ENCODE data around the gene MAGEB10.
"Not testable (repeated sequence)": the region's sequence is repeated elsewhere in the genome, so short reads cannot be mapped to it uniquely, and the experiment has no call there.

Gene MAGEB10, protein sequence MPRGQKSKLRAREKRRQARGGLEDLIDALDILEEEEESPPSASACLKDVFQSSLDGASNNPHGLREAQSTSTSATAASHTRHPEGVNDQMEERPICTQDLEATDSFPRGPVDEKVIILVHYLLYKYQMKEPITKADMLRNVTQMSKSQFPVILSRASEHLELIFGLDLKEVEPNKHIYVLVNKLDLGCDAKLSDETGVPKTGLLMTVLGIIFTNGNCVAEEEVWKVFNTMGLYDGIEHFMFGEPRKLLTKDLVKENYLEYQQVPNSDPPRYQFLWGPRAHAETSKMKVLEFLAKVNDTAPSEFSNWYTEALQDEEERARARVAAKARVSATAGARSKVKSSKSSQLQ

DNA sequence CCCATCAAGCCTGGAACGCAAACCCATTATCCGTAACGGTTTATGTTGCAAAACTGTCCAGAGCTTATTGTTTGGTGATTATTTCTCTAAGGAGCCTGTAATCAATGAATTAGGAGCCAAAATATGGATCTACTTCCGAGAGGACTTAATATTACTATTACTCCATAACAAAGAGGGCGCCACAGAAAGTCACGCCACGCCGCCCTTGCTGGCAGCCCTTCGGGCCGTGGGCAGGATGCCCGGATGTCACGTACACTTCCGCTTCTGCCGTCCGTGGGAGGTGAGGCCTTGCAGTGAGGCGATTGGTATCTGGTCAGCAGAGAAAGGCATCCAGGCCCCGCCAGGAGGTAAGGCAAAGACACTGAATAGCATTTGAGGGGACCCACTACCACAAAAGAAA is at the start of gene MAGEB10:
MAGEB10 (plus strand) TSS at position 301 of the 400 bp plus-strand sequence. CDS start 13,317 bp downstream, outside the sequence.
- Mint-ChIP-seq H3K4me1 (ENCODE audit: low read depth) (no peaks in the 10 kb centered on the region), H3K36me3 (ENCODE audit: low read depth) (no peaks in the 10 kb centered on the region), H3K27ac (no peak within 1 kb of the TSS)

DNA sequence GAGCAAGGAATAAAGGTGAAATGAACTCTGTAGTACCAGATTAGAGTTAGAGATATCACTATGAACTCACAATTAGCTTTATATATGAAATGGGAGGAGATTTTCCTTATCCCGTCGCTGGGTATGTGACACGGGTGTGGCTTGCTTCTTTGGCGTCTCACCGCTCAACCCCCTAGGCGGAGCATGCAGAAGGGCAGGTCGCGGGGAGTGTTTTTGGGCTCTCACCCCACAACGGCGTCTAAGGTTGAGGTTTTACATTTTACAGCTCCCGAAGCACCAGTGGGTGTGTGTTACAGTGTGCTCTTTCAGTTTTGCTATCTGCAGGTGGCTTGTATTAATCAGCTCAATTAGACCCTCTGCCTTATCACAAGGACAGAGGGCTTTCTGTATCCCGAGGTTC is 42.1 kb upstream of the MAGEB10 start:
- Mint-ChIP-seq H3K27me3 (peaks cover 3% of the 10 kb centered on the region), H3K4me3 (no peak overlapping the region), H3K36me3 (ENCODE audit: low read depth) (no peaks in the 10 kb centered on the region), H3K4me1 (ENCODE audit: low read depth) (no peaks in the 10 kb centered on the region), H3K9me3 (no peaks in the 10 kb centered on the region), H3K27ac (no peak overlapping the region)
- no peak for DNase-seq

More for the DNA sequence above, at the start of gene MAGEB10:
- Mint-ChIP-seq H3K4me3 (no peak within 1 kb of the TSS), H3K9me3 (peaks cover 2% of the 10 kb centered on the region), H3K27me3 (peaks cover 4% of the 10 kb centered on the region)
- no peak for DNase-seq

DNA sequence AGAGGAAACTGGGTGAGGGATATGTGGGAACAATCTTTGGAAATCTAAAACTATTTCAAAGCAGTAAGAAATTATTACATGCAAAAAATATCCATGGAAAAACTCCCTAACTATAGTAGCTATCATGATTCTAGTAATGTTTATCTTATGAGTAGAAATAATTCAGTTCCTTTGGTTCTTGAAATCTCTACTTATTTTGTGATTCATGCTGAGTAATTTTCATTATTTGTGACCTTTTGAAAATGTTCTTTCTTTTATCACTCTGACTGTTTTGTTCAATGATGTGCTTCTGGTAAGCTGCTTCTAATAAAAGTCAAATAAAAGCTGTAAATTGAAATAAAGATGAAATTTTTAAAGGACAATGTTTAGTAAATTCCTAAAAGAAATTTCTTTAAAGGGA is 40.4 kb upstream of the MAGEB10 start:
- H3K4me3 Mint-ChIP-seq, result no peak overlapping the region
- no peaks in the 10 kb centered on the region for H3K36me3 Mint-ChIP-seq (ENCODE audit: low read depth)
- no peak for DNase-seq
- no peaks in the 10 kb centered on the region for H3K4me1 Mint-ChIP-seq (ENCODE audit: low read depth)
- peaks cover 5% of the 10 kb centered on the region for H3K27me3 Mint-ChIP-seq
- H3K27ac Mint-ChIP-seq, result no peak overlapping the region
- peaks cover 2% of the 10 kb centered on the region for H3K9me3 Mint-ChIP-seq

DNA sequence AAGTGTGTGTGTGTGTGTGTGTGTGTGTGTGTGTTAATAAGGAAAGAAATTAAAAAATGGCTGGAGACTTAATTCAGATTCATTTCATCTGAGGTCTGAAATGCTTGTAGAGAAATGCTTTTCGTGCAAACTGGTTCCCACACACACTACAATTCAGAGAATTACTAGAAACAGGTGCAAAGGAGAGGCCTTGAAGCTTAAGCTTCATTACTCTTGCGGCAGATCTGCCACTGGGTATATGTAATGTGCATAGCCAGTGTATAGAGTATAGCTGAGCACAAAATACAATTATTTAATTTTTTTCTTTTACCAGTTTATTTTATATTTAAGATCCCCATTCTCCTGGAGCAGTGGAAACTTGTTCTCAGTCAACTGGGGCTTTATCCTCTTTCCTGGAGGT is 31.8 kb upstream of the MAGEB10 start:
- H3K4me3 Mint-ChIP-seq, result no peak overlapping the region
- peaks cover 5% of the 10 kb centered on the region for H3K27me3 Mint-ChIP-seq

DNA sequence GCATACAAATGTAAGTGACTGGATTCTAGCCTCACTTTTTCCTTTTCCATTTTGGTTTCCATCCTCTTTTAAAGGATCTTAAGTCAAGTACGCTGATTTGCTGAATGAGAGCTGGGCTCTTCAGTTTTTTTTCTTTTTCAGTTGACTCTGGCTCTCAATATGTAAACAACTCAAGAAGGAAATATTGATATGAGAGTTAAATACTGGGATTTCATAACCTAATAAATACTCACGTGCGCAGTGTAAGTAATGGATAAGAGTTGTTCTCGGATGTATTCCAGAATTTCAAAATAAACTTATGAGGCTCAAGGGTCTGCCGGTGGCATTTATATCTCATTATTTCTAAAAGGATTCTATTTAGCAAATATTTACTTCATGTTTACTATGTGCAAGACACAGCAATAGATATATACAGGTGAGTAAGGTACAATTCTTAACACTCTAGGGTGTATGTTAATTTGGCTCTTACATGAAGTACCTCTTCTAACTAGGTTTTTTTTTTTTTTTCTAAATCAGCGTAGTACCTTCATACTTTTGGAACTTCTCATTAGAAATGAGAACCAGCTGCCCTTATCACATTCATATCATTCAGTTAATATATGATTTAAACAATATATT is 11.0 kb upstream of the MAGEB10 start:
- Mint-ChIP-seq H3K4me1 (ENCODE audit: low read depth) (no peaks in the 10 kb centered on the region), H3K9me3 (peaks cover 3% of the 10 kb centered on the region), H3K36me3 (ENCODE audit: low read depth) (no peaks in the 10 kb centered on the region), H3K27me3 (peaks cover 3% of the 10 kb centered on the region), H3K4me3 (no peak overlapping the region), H3K27ac (no peak overlapping the region)
- DNase-seq, result no peak

More for the DNA sequence above, 31.8 kb upstream of the MAGEB10 start:
- Mint-ChIP-seq H3K36me3 (ENCODE audit: low read depth) (no peaks in the 10 kb centered on the region), H3K27ac (no peak overlapping the region), H3K4me1 (ENCODE audit: low read depth) (no peaks in the 10 kb centered on the region), H3K9me3 (peaks cover 2% of the 10 kb centered on the region)
- no peak for DNase-seq

DNA sequence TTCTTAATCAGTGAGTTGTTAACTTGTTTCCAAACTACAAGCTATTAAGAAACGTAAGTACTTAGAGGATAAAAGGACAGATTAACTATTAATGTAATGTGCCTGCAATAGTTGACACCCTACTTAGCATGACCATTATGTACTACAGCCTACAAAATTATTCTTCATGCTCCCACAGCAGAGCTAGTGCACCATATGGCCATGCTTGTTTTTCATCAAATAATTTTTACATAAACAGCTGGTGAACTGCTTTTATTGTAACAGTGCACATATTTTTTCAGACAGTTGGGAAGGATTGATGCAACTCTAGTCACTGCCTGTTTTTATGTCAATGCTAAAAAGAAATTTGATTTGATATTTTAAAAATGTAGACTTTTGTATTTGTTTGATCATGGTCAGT is 10.2 kb upstream of the MAGEB10 start:
- Mint-ChIP-seq H3K9me3 (peaks cover 3% of the 10 kb centered on the region), H3K36me3 (ENCODE audit: low read depth) (no peaks in the 10 kb centered on the region), H3K4me3 (no peak overlapping the region), H3K4me1 (ENCODE audit: low read depth) (no peaks in the 10 kb centered on the region), H3K27me3 (peaks cover 3% of the 10 kb centered on the region), H3K27ac (no peak overlapping the region)
- DNase-seq, result no peak

DNA sequence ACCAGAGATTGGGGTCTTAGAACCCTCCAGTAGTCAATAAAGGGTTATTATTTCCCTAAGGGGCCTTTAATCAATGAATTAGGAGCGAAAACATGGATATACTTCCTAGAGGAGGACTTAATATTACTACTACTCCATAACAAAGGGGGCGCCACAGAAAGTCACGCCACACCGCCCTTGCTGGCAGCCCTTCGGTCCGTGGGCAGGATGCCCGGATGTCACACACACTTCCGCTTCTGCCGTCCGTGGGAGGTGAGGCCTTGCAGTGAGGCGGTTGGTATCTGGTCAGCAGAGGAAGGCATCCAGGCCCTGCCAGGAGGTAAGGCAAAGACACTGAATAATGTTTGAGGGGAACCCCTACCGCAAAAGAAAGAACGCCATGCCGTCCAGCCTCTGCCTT is 436 bp downstream of the MAGEB10 start:
- peaks cover 4% of the 10 kb centered on the region for H3K27me3 Mint-ChIP-seq
- no peaks in the 10 kb centered on the region for H3K4me1 Mint-ChIP-seq (ENCODE audit: low read depth)
- no peak for DNase-seq
- no peak overlapping the region for H3K27ac Mint-ChIP-seq
- H3K9me3 Mint-ChIP-seq, result peaks cover 2% of the 10 kb centered on the region
- no peak overlapping the region for H3K4me3 Mint-ChIP-seq
- H3K36me3 Mint-ChIP-seq (ENCODE audit: low read depth), result no peaks in the 10 kb centered on the region

DNA sequence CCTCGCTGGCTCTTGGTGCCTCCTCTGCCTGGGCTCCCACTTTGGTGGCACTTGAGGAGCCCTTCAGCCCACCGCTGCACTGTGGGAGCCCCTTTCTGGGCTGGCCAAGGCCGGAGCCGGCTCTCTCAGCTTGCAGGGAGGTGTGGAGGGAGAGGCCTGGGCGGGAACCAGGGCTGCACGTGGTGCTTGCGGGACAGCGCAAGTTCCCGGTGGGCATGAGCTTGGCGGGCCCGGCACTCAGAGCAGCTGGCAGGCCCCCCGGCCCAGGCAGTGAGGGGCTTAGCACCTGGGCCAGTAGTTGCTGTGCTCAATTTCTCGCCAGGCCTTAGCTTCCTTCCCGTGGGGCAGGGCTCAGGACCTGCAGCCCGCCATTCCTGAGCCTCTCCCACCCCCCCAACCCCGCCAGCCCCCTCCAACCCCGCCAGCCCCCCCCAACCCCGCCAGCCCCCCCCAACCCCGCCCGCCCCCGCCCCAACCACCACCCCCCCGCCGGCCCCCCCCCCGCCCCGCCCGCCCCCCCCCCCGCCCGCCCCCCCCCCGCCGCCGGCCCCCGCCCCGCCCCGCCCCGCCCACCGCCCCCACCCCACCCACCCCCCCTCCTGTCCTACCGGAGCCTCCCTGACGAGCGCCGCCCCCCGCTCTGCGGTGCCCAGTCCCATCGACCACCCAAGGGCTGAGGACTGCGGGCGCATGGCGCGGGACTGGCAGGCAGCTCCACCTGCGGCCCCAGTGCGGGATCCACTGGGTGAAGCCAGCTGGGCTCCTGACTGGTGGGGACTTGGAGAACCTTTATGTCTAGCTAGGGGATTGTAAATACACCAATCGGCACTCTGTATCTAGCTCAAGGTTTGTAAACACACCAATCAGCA is 1.4 kb downstream of the MAGEB10 start:
- H3K27ac Mint-ChIP-seq; H3K9me3 Mint-ChIP-seq; H3K4me1 Mint-ChIP-seq (ENCODE audit: low read depth); DNase-seq; H3K36me3 Mint-ChIP-seq (ENCODE audit: low read depth); H3K27me3 Mint-ChIP-seq; H3K4me3 Mint-ChIP-seq: not testable (repeated sequence)

DNA sequence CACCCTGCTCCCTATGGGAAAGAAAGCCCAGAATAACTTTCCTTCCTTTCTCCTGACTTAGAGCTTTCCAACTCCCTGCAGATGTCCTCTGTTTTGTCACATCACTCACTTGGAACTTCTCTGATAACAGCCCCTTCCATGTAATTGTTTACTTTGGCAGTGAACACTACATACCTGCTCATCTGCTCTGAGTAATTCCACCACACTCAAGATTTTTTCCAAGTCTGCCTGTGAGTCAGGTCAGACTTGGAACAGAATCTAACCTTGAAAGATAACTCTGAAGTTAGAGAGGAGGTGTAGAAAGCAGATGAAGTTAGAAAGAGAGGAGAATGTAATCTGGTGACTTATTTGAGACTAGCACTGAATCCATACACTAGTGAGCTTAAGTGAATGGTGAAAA is 7.4 kb downstream of the MAGEB10 start:
- no peaks in the 10 kb centered on the region for H3K36me3 Mint-ChIP-seq (ENCODE audit: low read depth)
- no peak for DNase-seq
- H3K4me1 Mint-ChIP-seq (ENCODE audit: low read depth), result no peaks in the 10 kb centered on the region
- H3K4me3 Mint-ChIP-seq, result no peak overlapping the region
- no peak overlapping the region for H3K27ac Mint-ChIP-seq
- H3K27me3 Mint-ChIP-seq, result no peaks in the 10 kb centered on the region
- H3K9me3 Mint-ChIP-seq, result peaks cover 2% of the 10 kb centered on the region

DNA sequence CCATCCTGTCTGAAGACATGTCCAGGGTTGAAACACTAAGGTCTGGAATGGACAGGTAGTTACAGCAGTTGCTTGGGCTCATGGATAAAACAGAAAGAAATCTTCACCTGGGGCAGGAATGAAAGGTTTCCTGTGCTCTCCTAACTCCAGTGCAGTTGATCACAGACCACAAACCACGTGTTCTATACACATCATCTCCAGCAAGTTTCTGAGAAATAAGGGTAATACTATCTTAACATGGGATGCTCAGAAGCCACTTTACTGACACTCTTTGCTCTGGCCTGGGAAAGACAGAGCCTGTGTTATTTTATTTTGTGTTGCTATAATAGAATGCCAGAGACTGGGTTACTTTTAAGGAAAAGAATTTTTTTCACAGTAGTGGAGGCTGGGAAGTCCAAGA is 16.0 kb downstream of the MAGEB10 start:
- H3K4me1 Mint-ChIP-seq (ENCODE audit: low read depth), result no peaks in the 10 kb centered on the region
- no peak for DNase-seq
- H3K4me3 Mint-ChIP-seq, result no peak overlapping the region
- no peaks in the 10 kb centered on the region for H3K27me3 Mint-ChIP-seq
- no peaks in the 10 kb centered on the region for H3K36me3 Mint-ChIP-seq (ENCODE audit: low read depth)
- no peak overlapping the region for H3K27ac Mint-ChIP-seq
- H3K9me3 Mint-ChIP-seq, result no peaks in the 10 kb centered on the region

DNA sequence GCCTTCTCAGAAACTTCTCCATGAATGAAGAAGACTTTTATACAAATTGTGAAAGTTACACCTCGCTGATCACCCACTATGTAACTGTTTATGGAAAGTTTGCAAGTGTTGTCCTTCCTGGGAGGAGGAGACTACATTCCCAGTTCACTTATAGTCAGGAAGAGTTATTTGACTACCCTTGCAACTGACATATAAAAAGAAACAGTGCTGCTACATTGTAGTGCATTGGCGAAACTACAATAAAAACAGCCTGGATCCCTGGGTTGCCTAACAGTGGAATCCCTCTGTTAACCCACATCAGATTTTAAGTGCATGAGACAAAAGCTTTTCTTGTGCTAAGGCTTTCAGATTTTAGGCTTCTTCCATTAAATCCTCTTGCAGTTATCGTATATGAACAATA is 30.4 kb downstream of the MAGEB10 start:
- no peak for DNase-seq
- H3K36me3 Mint-ChIP-seq (ENCODE audit: low read depth), result no peaks in the 10 kb centered on the region
- no peak overlapping the region for H3K4me3 Mint-ChIP-seq
- H3K27me3 Mint-ChIP-seq, result no peaks in the 10 kb centered on the region
- no peaks in the 10 kb centered on the region for H3K4me1 Mint-ChIP-seq (ENCODE audit: low read depth)
- no peak overlapping the region for H3K27ac Mint-ChIP-seq
- no peaks in the 10 kb centered on the region for H3K9me3 Mint-ChIP-seq

DNA sequence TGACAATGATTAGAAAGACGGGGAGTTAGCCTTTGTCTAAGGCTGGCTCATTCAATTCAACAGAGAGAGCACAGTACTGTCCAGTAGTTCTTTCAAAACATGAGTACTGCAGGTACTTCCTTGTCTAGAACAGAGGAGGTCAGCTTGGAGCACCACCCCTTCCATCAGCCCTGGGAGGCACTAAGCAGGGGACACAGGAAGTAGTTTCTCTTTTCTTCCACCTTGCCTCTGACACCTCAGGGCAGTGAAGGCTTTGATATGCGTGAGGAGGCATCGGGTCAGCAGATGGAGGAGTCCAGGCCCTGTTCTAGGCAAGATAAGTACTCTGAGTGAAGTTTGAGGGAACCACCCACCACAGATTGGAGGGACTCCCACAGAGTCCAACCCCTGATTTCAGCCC is 33.1 kb downstream of the MAGEB10 start:
- H3K27ac Mint-ChIP-seq, result no peak overlapping the region
- H3K9me3 Mint-ChIP-seq, result no peaks in the 10 kb centered on the region
- no peak for DNase-seq
- H3K36me3 Mint-ChIP-seq (ENCODE audit: low read depth), result no peaks in the 10 kb centered on the region
- no peaks in the 10 kb centered on the region for H3K27me3 Mint-ChIP-seq
- H3K4me3 Mint-ChIP-seq, result no peak overlapping the region
- H3K4me1 Mint-ChIP-seq (ENCODE audit: low read depth), result no peaks in the 10 kb centered on the region

DNA sequence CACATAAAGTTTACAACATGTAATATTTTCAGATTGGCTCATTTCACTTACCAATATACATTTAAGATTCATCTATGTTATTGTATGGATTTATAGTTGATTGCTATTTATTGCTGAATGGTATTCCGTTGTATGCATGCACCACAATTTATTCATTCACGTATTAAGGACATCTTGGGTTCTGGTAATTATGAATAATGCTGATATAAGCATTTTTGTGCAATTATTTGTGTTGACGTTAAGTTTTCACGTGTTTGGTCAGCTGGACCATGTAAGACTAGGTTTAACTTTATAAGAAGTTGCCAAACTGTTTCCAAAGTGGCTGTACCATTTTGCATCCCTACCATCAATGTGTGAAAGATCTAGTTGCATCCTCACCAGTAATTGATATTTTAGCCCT is 35.1 kb downstream of the MAGEB10 start:
- Mint-ChIP-seq H3K4me1 (ENCODE audit: low read depth) (no peaks in the 10 kb centered on the region), H3K4me3 (no peak overlapping the region), H3K27ac (no peak overlapping the region), H3K9me3 (no peaks in the 10 kb centered on the region), H3K27me3 (no peaks in the 10 kb centered on the region), H3K36me3 (ENCODE audit: low read depth) (no peaks in the 10 kb centered on the region)
- no peak for DNase-seq

DNA sequence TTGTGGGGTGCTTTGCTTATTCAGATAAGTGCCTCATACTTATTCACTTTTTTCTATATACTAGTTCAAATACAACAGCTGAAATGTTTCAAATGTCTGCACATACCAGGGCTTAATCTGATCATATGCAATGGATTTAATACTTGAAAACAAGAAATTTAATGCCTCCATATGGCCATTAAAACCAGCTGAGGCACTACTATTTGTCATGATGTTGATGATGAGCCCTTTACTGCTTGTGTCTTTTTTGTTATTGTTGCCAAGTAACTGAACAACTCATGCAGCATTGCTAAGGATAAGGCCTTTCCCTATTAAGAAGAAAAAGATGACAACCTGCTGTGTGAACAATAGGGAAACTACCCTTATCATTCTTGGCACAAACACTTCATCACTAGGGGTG is 52.5 kb downstream of the MAGEB10 start:
- Mint-ChIP-seq H3K27me3 (peaks cover 4% of the 10 kb centered on the region), H3K27ac (no peak overlapping the region), H3K4me3 (no peak overlapping the region), H3K4me1 (ENCODE audit: low read depth) (no peaks in the 10 kb centered on the region), H3K36me3 (ENCODE audit: low read depth) (no peaks in the 10 kb centered on the region), H3K9me3 (no peaks in the 10 kb centered on the region)
- no peak for DNase-seq

DNA sequence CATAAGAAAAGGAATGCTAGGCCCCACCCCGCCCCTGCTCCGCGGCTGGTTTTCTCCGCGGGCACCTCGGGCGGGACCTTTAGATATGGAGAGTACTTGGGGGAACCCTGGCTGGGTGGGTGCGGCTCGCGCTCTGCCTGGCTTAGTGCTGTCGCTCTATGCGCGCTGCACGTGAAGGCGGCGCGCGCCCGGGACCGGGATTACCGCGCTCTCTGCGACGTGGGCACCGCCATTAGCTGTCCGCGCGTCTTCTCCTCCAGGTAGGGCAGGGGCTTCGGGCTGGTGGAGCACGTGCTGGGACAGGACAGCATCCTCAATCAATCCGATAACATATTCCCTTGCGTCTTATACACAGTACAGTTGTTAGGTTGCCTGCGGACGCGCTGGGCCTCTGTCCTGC is 56.0 kb downstream of the MAGEB10 start:
- H3K27me3 Mint-ChIP-seq, result peaks cover 4% of the 10 kb centered on the region
- H3K4me1 Mint-ChIP-seq (ENCODE audit: low read depth), result no peaks in the 10 kb centered on the region
- no peak overlapping the region for H3K27ac Mint-ChIP-seq

More for the DNA sequence above, 56.0 kb downstream of the MAGEB10 start:
- no peak for DNase-seq
- no peaks in the 10 kb centered on the region for H3K36me3 Mint-ChIP-seq (ENCODE audit: low read depth)
- no peak overlapping the region for H3K4me3 Mint-ChIP-seq
- peaks cover 2% of the 10 kb centered on the region for H3K9me3 Mint-ChIP-seq
